Astrocyte (in vitro differentiated cells and primary cell): ENCODE results near the gene ARHGAP25. TPM values are rescaled to one million over a fixed set of nuclear protein-coding genes. Genes with fewer than 3 reads are reported as not detected.

ENCODE experiments used
- DNase-seq: peaks from one replicate; pipeline ENCODE4 v3.0.0-alpha.2; 2010; ENCODE audit warnings: low read depth
- FAIRE-seq: peaks from 2 replicates; lab custom pipeline; 2011; peaks lifted over from hg19 to GRCh38; lab: Jason Lieb, UNC
- H2AFZ ChIP-seq: 2 replicates; pipeline ENCODE4 v1.6.0; 2012; ENCODE audit warnings: low read depth, low read length, inconsistent platforms
- H3K27ac ChIP-seq: 2 replicates; pipeline ENCODE4 v1.5.1; 2011; ENCODE audit warnings: low read depth, low read length, inconsistent platforms
- H3K27me3 ChIP-seq: 2 replicates; pipeline ENCODE4 v1.6.0; 2011; ENCODE audit warnings: low read length, inconsistent platforms; ENCODE audit not compliant: insufficient read depth
- H3K36me3 ChIP-seq: 2 replicates; pipeline ENCODE4 v1.5.1; 2011; ENCODE audit warnings: low read length, inconsistent platforms; ENCODE audit not compliant: insufficient read depth
- H3K4me1 ChIP-seq: 2 replicates; pipeline ENCODE4 v1.5.1; 2011; ENCODE audit warnings: low read length, inconsistent platforms; ENCODE audit not compliant: insufficient read depth
- H3K4me2 ChIP-seq: 2 replicates; pipeline ENCODE4 v1.6.0; 2012; ENCODE audit warnings: low read length, inconsistent platforms
- H3K4me3 ChIP-seq: 2 replicates; pipeline ENCODE4 v1.5.1; 2011; ENCODE audit warnings: low read depth, mild to moderate bottlenecking, low read length, inconsistent platforms; ENCODE audit not compliant: insufficient read depth
- H3K79me2 ChIP-seq: 2 replicates; pipeline ENCODE4 v1.6.0; 2012; ENCODE audit warnings: mild to moderate bottlenecking, low read length, inconsistent platforms; ENCODE audit not compliant: insufficient read depth
- H3K9ac ChIP-seq: 2 replicates; pipeline ENCODE4 v1.6.0; 2012; ENCODE audit warnings: mild to moderate bottlenecking, low read length, inconsistent platforms
- H3K9me3 ChIP-seq: 2 replicates; pipeline ENCODE4 v1.5.1; 2012; ENCODE audit warnings: low read depth, mild to moderate bottlenecking, low read length, inconsistent platforms; ENCODE audit not compliant: insufficient read depth
- H4K20me1 ChIP-seq: 2 replicates; pipeline ENCODE4 v1.6.0; 2012; ENCODE audit warnings: low read length, inconsistent platforms; ENCODE audit not compliant: insufficient read depth
- H3K27ac Mint-ChIP-seq: one replicate; pipeline ENCODE4 v1.8.0; 2021; ENCODE audit warnings: mild to moderate bottlenecking, mixed read lengths; ENCODE audit not compliant: unreplicated experiment
- H3K27me3 Mint-ChIP-seq: one replicate; pipeline ENCODE4 v1.8.0; 2021; ENCODE audit warnings: low read depth, mixed read lengths; ENCODE audit not compliant: unreplicated experiment
- H3K36me3 Mint-ChIP-seq: one replicate; pipeline ENCODE4 v1.8.0; 2021; ENCODE audit warnings: low read depth, mixed read lengths; ENCODE audit not compliant: unreplicated experiment
- H3K4me1 Mint-ChIP-seq: one replicate; pipeline ENCODE4 v1.8.0; 2021; ENCODE audit warnings: low read depth, mixed read lengths; ENCODE audit not compliant: unreplicated experiment
- H3K4me3 Mint-ChIP-seq: one replicate; pipeline ENCODE4 v1.8.0; 2021; ENCODE audit warnings: mild to moderate bottlenecking, moderate library complexity, mixed read lengths; ENCODE audit not compliant: unreplicated experiment
- H3K9me3 Mint-ChIP-seq: one replicate; pipeline ENCODE4 v1.8.0; 2021; ENCODE audit warnings: mild to moderate bottlenecking, mixed read lengths; ENCODE audit not compliant: unreplicated experiment
- EZH2 ChIP-seq: IDR thresholded peaks from 2 replicates; pipeline ENCODE4 v1.6.1; 2012; ENCODE audit warnings: mild to moderate bottlenecking, low read length, inconsistent platforms; ENCODE audit not compliant: insufficient read depth
- total RNA-seq: library from RNA; stranded (reverse); gene quantifications from 2 replicates; pipeline ENCODE4 v1.2.1, GENCODE V29; 2021
- TF ChIP-seq, protein P1 (sequence below): IDR thresholded peaks from 2 replicates; pipeline ENCODE4 v1.5.1; 2011; ENCODE audit warnings: low read depth, mild to moderate bottlenecking, inconsistent platforms, low read length, moderate library complexity; ENCODE audit not compliant: insufficient read depth

Gene ARHGAP25
- total RNA-seq, 1 donor from 2014 or later: 0.30 TPM

DNA sequence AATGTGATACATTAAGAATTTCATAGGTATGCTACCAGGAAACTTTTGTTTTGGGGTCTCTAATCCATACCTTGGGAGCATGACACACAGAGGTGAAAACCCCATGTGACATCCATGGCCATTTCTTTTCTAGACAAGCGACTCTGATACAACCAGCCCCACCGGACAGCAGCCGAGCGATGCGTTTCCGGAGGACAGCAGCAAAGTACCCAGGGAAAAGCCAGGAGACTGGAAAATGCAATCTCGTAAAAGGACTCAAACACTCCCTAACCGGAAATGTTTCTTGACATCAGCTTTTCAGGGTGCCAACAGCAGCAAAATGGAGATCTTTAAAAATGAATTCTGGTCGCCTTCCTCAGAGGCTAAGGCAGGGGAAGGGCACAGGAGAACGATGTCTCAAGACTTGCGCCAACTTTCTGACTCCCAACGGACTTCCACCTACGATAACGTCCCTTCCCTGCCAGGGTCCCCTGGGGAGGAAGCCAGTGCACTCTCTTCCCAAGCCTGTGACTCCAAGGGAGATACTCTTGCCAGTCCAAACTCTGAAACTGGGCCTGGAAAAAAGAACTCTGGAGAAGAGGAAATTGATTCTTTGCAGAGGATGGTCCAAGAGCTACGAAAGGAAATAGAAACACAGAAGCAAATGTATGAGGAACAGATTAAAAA is 87.7 kb downstream of the ARHGAP25 start:
- no peak for DNase-seq
- no peaks in the 10 kb centered on the region for H3K9me3 ChIP-seq
- no peak overlapping the region for H3K4me3 Mint-ChIP-seq
- H3K79me2 ChIP-seq: no peaks in the 10 kb centered on the region
- H3K4me3 ChIP-seq: no peak overlapping the region
- no peak for FAIRE-seq
- H3K4me1 Mint-ChIP-seq: no peaks in the 10 kb centered on the region
- H3K4me2 ChIP-seq: no peak overlapping the region
- H4K20me1 ChIP-seq: no peaks in the 10 kb centered on the region
- no peak overlapping the region for H3K27ac ChIP-seq
- H3K27me3 Mint-ChIP-seq: peaks cover 13% of the 10 kb centered on the region
- no peak overlapping the region for H2AFZ ChIP-seq
- no peaks in the 10 kb centered on the region for H3K36me3 ChIP-seq
- no peaks in the 10 kb centered on the region for H3K4me1 ChIP-seq
- H3K27ac Mint-ChIP-seq: no peak overlapping the region
- no peaks in the 10 kb centered on the region for H3K27me3 ChIP-seq
- no peak for TF ChIP-seq EZH2
- TF ChIP-seq, protein P1, sequence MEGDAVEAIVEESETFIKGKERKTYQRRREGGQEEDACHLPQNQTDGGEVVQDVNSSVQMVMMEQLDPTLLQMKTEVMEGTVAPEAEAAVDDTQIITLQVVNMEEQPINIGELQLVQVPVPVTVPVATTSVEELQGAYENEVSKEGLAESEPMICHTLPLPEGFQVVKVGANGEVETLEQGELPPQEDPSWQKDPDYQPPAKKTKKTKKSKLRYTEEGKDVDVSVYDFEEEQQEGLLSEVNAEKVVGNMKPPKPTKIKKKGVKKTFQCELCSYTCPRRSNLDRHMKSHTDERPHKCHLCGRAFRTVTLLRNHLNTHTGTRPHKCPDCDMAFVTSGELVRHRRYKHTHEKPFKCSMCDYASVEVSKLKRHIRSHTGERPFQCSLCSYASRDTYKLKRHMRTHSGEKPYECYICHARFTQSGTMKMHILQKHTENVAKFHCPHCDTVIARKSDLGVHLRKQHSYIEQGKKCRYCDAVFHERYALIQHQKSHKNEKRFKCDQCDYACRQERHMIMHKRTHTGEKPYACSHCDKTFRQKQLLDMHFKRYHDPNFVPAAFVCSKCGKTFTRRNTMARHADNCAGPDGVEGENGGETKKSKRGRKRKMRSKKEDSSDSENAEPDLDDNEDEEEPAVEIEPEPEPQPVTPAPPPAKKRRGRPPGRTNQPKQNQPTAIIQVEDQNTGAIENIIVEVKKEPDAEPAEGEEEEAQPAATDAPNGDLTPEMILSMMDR: no peak
- H3K9me3 Mint-ChIP-seq: no peaks in the 10 kb centered on the region
- H3K36me3 Mint-ChIP-seq: no peaks in the 10 kb centered on the region
- no peak overlapping the region for H3K9ac ChIP-seq

DNA sequence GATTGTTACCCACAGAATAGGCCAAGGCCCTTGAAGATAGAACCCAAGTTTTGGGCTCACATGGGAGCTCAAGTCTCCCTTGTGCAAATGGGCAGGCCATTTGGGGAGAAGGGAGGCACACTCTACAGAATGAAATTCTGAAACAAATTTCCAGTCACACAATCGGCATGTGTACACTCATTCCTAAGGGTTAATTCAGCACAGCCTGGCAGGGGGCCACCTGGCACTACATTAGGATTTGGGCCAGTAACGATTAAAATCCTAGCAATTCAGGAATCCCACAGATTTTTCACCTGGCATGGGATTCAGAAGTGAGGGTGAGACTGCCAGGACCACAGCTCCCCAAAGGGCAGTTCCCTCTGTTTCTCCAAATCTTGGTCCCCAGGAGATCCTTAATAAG is 90.2 kb downstream of the ARHGAP25 start:
- H3K4me3 ChIP-seq: no peak overlapping the region
- H3K36me3 Mint-ChIP-seq: no peaks in the 10 kb centered on the region
- H3K27ac Mint-ChIP-seq: no peak overlapping the region
- H3K9me3 Mint-ChIP-seq: no peaks in the 10 kb centered on the region
- FAIRE-seq: no peak
- H4K20me1 ChIP-seq: no peaks in the 10 kb centered on the region
- DNase-seq: peak; percentile 79
- H3K9me3 ChIP-seq: no peaks in the 10 kb centered on the region
- no peaks in the 10 kb centered on the region for H3K27me3 ChIP-seq
- no peak overlapping the region for H2AFZ ChIP-seq
- H3K79me2 ChIP-seq: no peaks in the 10 kb centered on the region
- H3K4me2 ChIP-seq: no peak overlapping the region
- no peaks in the 10 kb centered on the region for H3K36me3 ChIP-seq
- no peak overlapping the region for H3K9ac ChIP-seq
- peaks cover 13% of the 10 kb centered on the region for H3K4me1 Mint-ChIP-seq
- no peak overlapping the region for H3K27ac ChIP-seq
- TF ChIP-seq, protein P1: no peak
- no peak for TF ChIP-seq EZH2
- H3K4me1 ChIP-seq: peaks cover 12% of the 10 kb centered on the region
- H3K4me3 Mint-ChIP-seq: no peak overlapping the region
- H3K27me3 Mint-ChIP-seq: peaks cover 11% of the 10 kb centered on the region

DNA sequence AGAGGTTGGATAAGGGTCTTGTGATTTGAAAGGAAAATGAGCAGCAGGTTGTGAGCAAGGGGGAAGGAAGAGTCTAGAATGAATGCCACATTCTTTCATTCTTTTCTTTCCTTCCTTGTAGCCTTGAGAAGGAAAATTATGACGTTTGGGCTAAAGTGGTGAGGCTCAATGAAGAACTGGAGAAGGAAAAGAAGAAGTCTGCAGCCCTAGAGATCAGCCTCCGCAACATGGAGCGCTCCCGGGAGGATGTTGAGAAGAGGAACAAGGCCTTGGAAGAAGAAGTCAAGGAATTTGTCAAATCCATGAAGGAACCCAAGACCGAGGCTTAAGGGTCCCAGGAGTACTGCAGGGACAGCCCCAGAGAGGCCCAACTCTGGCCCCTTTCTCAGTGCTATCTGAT is 91.3 kb downstream of the ARHGAP25 start:
- Histone ChIP-seq H3K27ac (no peak overlapping the region), H3K36me3 (no peaks in the 10 kb centered on the region), H3K4me3 (no peak overlapping the region), H3K79me2 (no peaks in the 10 kb centered on the region), H3K27me3 (no peaks in the 10 kb centered on the region), H3K4me2 (no peak overlapping the region), H3K9ac (no peak overlapping the region), H4K20me1 (no peaks in the 10 kb centered on the region), H3K9me3 (no peaks in the 10 kb centered on the region), H3K4me1 (peaks cover 12% of the 10 kb centered on the region), H2AFZ (no peak overlapping the region)
- no peak for DNase-seq
- TF ChIP-seq, protein P1: no peak
- no peak for TF ChIP-seq EZH2
- Mint-ChIP-seq H3K4me3 (no peak overlapping the region), H3K4me1 (peaks cover 13% of the 10 kb centered on the region), H3K9me3 (no peaks in the 10 kb centered on the region), H3K27me3 (peaks cover 11% of the 10 kb centered on the region), H3K27ac (no peak overlapping the region), H3K36me3 (no peaks in the 10 kb centered on the region)
- no peak for FAIRE-seq
